Ishikawa (cell line): ENCODE results near the gene ATP2A3.

Experiments
- CEBPB ChIP-seq: IDR thresholded peaks from 2 replicates; pipeline ENCODE4 v1.6.1; 2012
- CREB1 ChIP-seq: IDR thresholded peaks from 2 replicates; pipeline ENCODE4 v1.6.1; 2012; ENCODE audit warnings: low read depth
- EGR1 ChIP-seq: IDR thresholded peaks from 2 replicates; pipeline ENCODE4 v1.6.1; 2012
- EP300 ChIP-seq: IDR thresholded peaks from 2 replicates; pipeline ENCODE4 v1.6.1; 2012; ENCODE audit warnings: borderline replicate concordance
- FOXM1 ChIP-seq: IDR thresholded peaks from 2 replicates; pipeline ENCODE4 v1.6.1; 2012; ENCODE audit warnings: low read depth, borderline replicate concordance
- NFIC ChIP-seq: IDR thresholded peaks from 2 replicates; pipeline ENCODE4 v1.6.1; 2012
- RAD21 ChIP-seq: IDR thresholded peaks from 2 replicates; pipeline ENCODE4 v1.6.1; 2012; ENCODE audit warnings: low read depth
- REST ChIP-seq: IDR thresholded peaks from 2 replicates; pipeline ENCODE4 v1.6.1; 2012; ENCODE audit warnings: low read depth, mild to moderate bottlenecking
- TAF1 ChIP-seq: IDR thresholded peaks from 2 replicates; pipeline ENCODE4 v1.6.1; 2012; ENCODE audit warnings: low read depth, mild to moderate bottlenecking
- TCF12 ChIP-seq: IDR thresholded peaks from 2 replicates; pipeline ENCODE4 v1.6.1; 2012; ENCODE audit warnings: low read depth
- TEAD4 ChIP-seq: IDR thresholded peaks from 2 replicates; pipeline ENCODE4 v1.6.1; 2012
- YY1 ChIP-seq: IDR thresholded peaks from 2 replicates; pipeline ENCODE4 v1.6.1; 2012; ENCODE audit warnings: low read depth
- ZBTB7A ChIP-seq: IDR thresholded peaks from 2 replicates; pipeline ENCODE4 v1.6.1; 2012; ENCODE audit warnings: low read depth
- TF ChIP-seq, protein P1 (sequence below): IDR thresholded peaks from 2 replicates; pipeline ENCODE4 v1.6.1; 2012
- TF ChIP-seq, protein P2 (sequence below): IDR thresholded peaks from 2 replicates; pipeline ENCODE4 v1.6.1; 2012

The ATP2A3 gene

DNA sequence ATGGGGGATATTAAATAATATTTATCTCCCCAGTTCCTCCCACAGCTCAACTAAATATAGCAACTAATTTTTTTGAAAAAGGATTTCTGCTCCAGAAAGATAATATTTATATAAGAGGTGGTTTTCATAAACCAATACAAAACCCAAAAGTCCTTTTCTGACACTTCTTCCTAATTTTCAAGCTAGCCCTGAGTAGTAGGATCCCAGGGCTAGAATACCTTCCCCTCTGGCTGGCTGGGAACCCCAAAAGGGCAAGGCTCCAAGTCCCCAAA is 1.3 kb downstream of the ATP2A3 start:
- TF ChIP-seq ZBTB7A (no peak), CEBPB (no peak), TAF1 (no peak), REST (no peak), EP300 (no peak), TEAD4 (no peak), RAD21 (no peak), CREB1 (no peak), YY1 (no peak), FOXM1 (no peak), NFIC (no peak), TCF12 (no peak), EGR1 (no peak)
- TF ChIP-seq, protein P1, sequence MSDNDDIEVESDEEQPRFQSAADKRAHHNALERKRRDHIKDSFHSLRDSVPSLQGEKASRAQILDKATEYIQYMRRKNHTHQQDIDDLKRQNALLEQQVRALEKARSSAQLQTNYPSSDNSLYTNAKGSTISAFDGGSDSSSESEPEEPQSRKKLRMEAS, result no peak
- TF ChIP-seq, protein P2, sequence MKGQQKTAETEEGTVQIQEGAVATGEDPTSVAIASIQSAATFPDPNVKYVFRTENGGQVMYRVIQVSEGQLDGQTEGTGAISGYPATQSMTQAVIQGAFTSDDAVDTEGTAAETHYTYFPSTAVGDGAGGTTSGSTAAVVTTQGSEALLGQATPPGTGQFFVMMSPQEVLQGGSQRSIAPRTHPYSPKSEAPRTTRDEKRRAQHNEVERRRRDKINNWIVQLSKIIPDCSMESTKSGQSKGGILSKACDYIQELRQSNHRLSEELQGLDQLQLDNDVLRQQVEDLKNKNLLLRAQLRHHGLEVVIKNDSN, result no peak

GRCh38 chr17:3962217-3962964 is 1.8 kb downstream of the ATP2A3 start:
- TF ChIP-seq, protein P1, result no peak
- no peak for TF ChIP-seq CREB1
- TF ChIP-seq, protein P2, result no peak
- no peak for TF ChIP-seq YY1
- TF ChIP-seq FOXM1, result no peak
- no peak for TF ChIP-seq CEBPB
- no peak for TF ChIP-seq TEAD4
- no peak for TF ChIP-seq ZBTB7A
- TF ChIP-seq REST, result no peak
- TF ChIP-seq NFIC, result no peak
- no peak for TF ChIP-seq EP300

DNA sequence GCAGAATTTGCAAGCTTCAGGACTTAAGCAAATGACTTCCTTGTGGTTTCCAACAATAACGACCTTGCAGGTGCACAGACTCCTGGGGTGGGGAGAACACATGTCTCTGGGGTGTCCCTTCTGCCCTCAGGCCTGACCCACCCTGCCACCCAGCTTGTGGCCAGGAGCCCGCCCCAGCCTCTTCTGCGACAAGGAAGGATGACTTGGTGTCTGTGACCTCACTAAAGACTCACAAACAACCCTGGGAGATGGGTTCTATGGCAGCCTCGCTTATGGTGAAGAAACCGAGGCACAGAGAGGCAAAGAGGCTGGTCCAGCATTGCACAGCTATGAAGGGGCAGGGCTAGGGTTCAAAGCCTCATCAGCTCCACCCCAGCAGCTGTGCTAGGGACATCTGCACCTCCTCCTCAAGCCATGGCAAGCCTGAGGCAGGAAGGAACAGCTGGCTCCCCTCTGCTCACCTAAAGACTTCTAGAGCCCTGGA is 2.6 kb downstream of the ATP2A3 start:
- TF ChIP-seq RAD21 (no peak), ZBTB7A (no peak), CREB1 (no peak), TCF12 (no peak), NFIC (no peak), TEAD4 (no peak), CEBPB (no peak), REST (no peak), EP300 (no peak), EGR1 (no peak), FOXM1 (no peak), YY1 (no peak), TAF1 (no peak)
- TF ChIP-seq, protein P2, result no peak
- TF ChIP-seq, protein P1, result no peak
